Esophagus muscularis mucosa (tissue), 3 donors: ENCODE measurements around the gene DNASE1L1.

Experiments used
- CTCF ChIP-seq, 3 experiments: fragments of 200-600 bp in 2 of 3; fragments of 450-650 bp in 1 of 3; sonication (generic) in 2 of 3; IDR thresholded peaks; one replicate each; pipeline ENCODE4 v1.5.1; 2017 to 2019; ENCODE audit warnings: antibody characterized with exemption in 3 of 3, mild to moderate bottlenecking in 2 of 3, moderate library complexity in 1 of 3
- POLR2A ChIP-seq: fragments of 450-650 bp; IDR thresholded peaks from one replicate; pipeline ENCODE4 v1.6.1; 2017; ENCODE audit warnings: antibody characterized with exemption, moderate library complexity, mild to moderate bottlenecking, low read depth

GRCh38 chrX:154358011-154358410, 51.0 kb downstream of the DNASE1L1 start:
- no peak for TF ChIP-seq CTCF (IDR thresholded peaks at IDR 0.05)
- TF ChIP-seq POLR2A: no peak
